Measurements from ENCODE around the gene CDH4. TPM values are rescaled to one million over a fixed set of nuclear protein-coding genes. Genes with fewer than 3 reads are reported as not detected.
A peak's percentile ranks its signal among the peaks of the same experiment; 100 is the strongest.

Gene CDH4
- total and polyA plus RNA-seq, 2 of the 8 experiments (the other 6 are each of a cell fraction or from before 2014, with no cell fraction given), result 4.3 to 7.9 TPM

DNA sequence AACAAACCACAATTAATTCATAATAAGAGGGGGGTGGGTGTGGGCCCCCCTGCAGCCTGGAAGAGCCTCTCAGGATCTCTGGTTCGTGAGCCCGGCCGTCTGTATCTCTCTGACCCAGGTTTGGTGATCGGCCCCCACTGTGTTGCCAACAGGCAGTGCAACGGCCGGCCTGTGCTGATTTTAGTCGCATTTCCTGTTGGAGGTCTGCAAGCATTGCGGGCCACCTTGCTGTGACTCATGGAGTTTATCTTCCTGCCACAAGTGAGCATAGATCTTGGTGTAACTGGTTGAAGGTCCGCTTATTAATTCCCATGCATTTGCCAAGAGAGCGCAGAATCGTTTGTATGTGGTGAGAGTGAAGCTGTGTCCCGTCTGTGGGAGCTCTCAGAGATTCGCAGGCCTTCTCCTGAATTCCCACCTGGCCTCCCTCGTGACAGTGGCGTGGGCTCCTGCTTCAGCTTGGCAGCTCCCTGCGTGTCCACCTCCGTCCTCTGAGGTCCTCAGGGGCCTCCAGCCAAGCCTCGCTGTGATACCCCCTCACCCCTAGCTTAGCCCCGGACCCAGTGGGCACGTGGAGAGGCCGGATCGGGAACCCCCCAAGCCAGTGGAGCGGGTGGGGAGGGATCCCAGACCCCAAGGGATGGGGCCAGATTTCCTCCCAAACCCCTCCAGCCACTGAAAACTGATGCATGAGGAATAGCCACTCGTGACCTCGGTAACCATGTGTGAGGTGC is 269.8 kb downstream of the CDH4 start:
- TF ChIP-seq SP4 (IDR thresholded peaks at IDR 0.05; ENCODE audit: low read length), result no peak
- no peak for TF ChIP-seq PHF8 (conservative IDR thresholded peaks at IDR 0.05; ENCODE audit: low read depth, low read length)
- TF ChIP-seq ASH2L (IDR thresholded peaks at IDR 0.05; ENCODE audit: low read length), result no peak
- TF ChIP-seq TCF12 (IDR thresholded peaks at IDR 0.05; ENCODE audit: low read depth, low read length), result no peak
- no peak for TF ChIP-seq HDAC2 (IDR thresholded peaks at IDR 0.05; ENCODE audit: borderline replicate concordance in 1 of 2, low read depth in 2 of 2, low read length in 2 of 2)
- no peak for TF ChIP-seq CHD1 (IDR thresholded peaks at IDR 0.05; ENCODE audit: low read depth, low read length)
- TF ChIP-seq SUZ12 (IDR thresholded peaks at IDR 0.05; ENCODE audit: low read length), result no peak
- no peak for TF ChIP-seq CTBP2 (IDR thresholded peaks at IDR 0.05; ENCODE audit: borderline replicate concordance, insufficient read depth, insufficient read length, low read length)
- no peak for TF ChIP-seq FOSL1 (IDR thresholded peaks at IDR 0.05; ENCODE audit: insufficient read depth, low read depth, low read length)
- Histone ChIP-seq H3K79me2 (ENCODE audit: control insufficient read depth in 1 of 2, insufficient read depth in 2 of 2, low read length in 2 of 2) (no peaks in the 10 kb centered on the region), H2AK5ac (ENCODE audit: low read depth, low read length) (no peak overlapping the region), H3K4me2 (ENCODE audit: insufficient read depth in 1 of 2, low read depth in 2 of 2, low read length in 2 of 2) (no peak overlapping the region), H3K23ac (ENCODE audit: insufficient read length) (no peak overlapping the region), H3K36me3 (ENCODE audit: control insufficient read depth in 2 of 4, insufficient read depth in 4 of 4, low read length in 3 of 4) (no peaks in the 10 kb centered on the region), H2BK120ac (replicated peaks; ENCODE audit: low read depth, low read length) (no peak overlapping the region), H2BK12ac (ENCODE audit: low read depth, low read length) (peak overlapping the region; percentile 92; the same call in 1 of the 2 replicates), H3K9me3 (ENCODE audit: insufficient read depth in 2 of 2, low read depth in 1 of 2, low read length in 1 of 2) (no peaks in the 10 kb centered on the region), H3K9ac (replicated peaks in 1 of 4; ENCODE audit: extremely low read depth in 1 of 4, low read depth in 3 of 4, low read length in 3 of 4) (no peak overlapping the region), H4K91ac (replicated peaks; ENCODE audit: insufficient read length, low read length) (peak overlapping the region; percentile 30), H4K8ac (ENCODE audit: extremely low read depth, insufficient read depth, low read length) (no peak overlapping the region), H4K20me1 (replicated peaks in 1 of 2; ENCODE audit: control insufficient read depth in 1 of 2, insufficient read depth in 2 of 2, low read length in 2 of 2) (peaks cover 0 to 6% of the 10 kb centered on the region in 2 experiments), H3K79me1 (ENCODE audit: low read depth, low read length) (no peaks in the 10 kb centered on the region), H2BK5ac (ENCODE audit: low read depth, low read length) (no peak overlapping the region), H3K23me2 (ENCODE audit: low read depth, low read length) (peaks cover 7% of the 10 kb centered on the region; the same call in 1 of the 2 replicates), H2AFZ (ENCODE audit: low read length) (no peak overlapping the region), H3K4ac (replicated peaks; ENCODE audit: insufficient read length, low read depth, low read length) (no peak overlapping the region), H3K18ac (ENCODE audit: extremely low read depth, low read length) (no peak overlapping the region), H3K27me3 (replicated peaks in 1 of 4; ENCODE audit: control insufficient read depth in 3 of 4, extremely low read depth in 1 of 4, insufficient read depth in 3 of 4, low read length in 3 of 4) (no peaks in the 10 kb centered on the region), H3K27ac (ENCODE audit: low read depth, low read length) (no peak overlapping the region), H4K5ac (ENCODE audit: insufficient read length, low read depth, low read length) (no peak overlapping the region), H2BK20ac (ENCODE audit: low read length) (0 out of 2 replicates have a peak overlapping the region, but pooled peaks have one; percentile 48), H3K56ac (replicated peaks; ENCODE audit: insufficient read length, low read depth, low read length) (no peak overlapping the region), H2BK15ac (ENCODE audit: low read length) (no peak overlapping the region), H3K4me1 (replicated peaks in 1 of 4; ENCODE audit: control insufficient read depth in 3 of 4, insufficient read depth in 4 of 4, low read length in 3 of 4) (peaks cover 0 to 12% (median 3%) of the 10 kb centered on the region in 4 experiments; a peak in 3 of 7 replicates), H3K4me3 (ENCODE audit: extremely low read depth in 1 of 4, insufficient read depth in 2 of 4, low read depth in 3 of 4, low read length in 4 of 4) (no peak overlapping the region), H3K14ac (ENCODE audit: insufficient read length) (no peak overlapping the region)
- POLR2A ChIA-PET (ENCODE audit: partially characterized antibody), result interaction anchor here (1.0 kb wide), 1 partner anchor 9 kb away, joined by 3 read pairs; no protein-coding TSS in a partner anchor
- DNase-seq (ENCODE audit: low read depth in 1 of 2, low spot score in 2 of 2) (no peak), FAIRE-seq (no peak)
- CTCF ChIA-PET (ENCODE audit: partially characterized antibody), result interaction anchor here (1.3 to 1.6 kb wide), 2 partner anchors 10 to 13 kb away, joined by 3 read pairs; no protein-coding TSS in a partner anchor
- whole genome bisulfite sequencing, 2 experiments (ENCODE audit: extremely low coverage in 1 of 2, insufficient coverage in 1 of 2, insufficient read length in 1 of 2, insufficient replicate concordance in 2 of 2, low coverage in 1 of 2, low lambda C conversion rate in 2 of 2, missing lambda C conversion rate in 1 of 2), result 94% methylated on average over 22 of the region's 25 CpGs; no CpG with 5 or more reads in 1 of the 2 experiments

Measured in H1 (cell line).